Measurements from ENCODE around the gene MFGE8.

The MFGE8 gene

GRCh38 chr15:88865498-88866099 is 47.6 kb downstream of the MFGE8 start:
- TF ChIP-seq TAF1 (IDR thresholded peaks at IDR 0.05; ENCODE audit: borderline replicate concordance, insufficient read depth, low read length) = no peak

DNA sequence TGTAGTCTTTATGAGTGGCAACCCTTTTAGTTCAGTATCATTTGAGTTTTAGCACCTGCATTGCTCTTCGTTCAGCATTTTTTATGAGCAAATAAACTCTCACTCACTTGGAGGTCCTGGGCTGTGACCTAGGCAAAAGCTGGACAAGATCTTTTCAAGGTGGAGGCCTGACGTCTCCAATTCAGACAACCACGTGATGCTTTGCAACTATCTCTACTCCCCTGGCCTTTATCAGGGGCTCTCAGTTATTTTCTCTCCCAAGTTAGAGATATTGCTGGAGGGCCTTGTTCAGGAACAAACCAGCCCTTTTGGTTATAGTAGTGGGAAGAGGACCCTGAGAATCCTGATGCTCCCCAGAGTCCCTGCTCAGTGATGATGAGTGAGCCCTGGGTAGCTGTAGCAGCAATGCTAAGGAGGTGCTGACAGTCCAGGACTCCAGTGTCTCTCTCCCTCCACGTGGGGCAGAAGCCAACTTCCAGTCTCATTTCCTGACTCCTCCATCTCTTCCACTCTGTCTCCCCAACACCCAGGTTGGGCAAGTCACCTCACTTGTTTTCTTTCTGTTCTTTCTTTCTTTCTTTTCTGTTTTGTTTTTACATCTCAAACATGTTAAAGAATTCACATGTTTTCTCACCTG is 48.2 kb downstream of the MFGE8 start:
- TF ChIP-seq POLR2AphosphoS5 (IDR thresholded peaks at IDR 0.05; ENCODE audit: low read depth, low read length) (no peak), SIN3A (IDR thresholded peaks at IDR 0.05; ENCODE audit: borderline replicate concordance, insufficient read depth, low read length) (no peak), TAF1 (IDR thresholded peaks at IDR 0.05; ENCODE audit: borderline replicate concordance, insufficient read depth, low read length) (no peak), FOXP2 (optimal IDR thresholded peaks at IDR 0.05; ENCODE audit: borderline replicate concordance, extremely low read depth, extremely low read length, insufficient read depth) (no peak), REST (IDR thresholded peaks at IDR 0.05; ENCODE audit: insufficient read depth in 1 of 2, low read depth in 2 of 2, low read length in 2 of 2) (no peak)

DNA sequence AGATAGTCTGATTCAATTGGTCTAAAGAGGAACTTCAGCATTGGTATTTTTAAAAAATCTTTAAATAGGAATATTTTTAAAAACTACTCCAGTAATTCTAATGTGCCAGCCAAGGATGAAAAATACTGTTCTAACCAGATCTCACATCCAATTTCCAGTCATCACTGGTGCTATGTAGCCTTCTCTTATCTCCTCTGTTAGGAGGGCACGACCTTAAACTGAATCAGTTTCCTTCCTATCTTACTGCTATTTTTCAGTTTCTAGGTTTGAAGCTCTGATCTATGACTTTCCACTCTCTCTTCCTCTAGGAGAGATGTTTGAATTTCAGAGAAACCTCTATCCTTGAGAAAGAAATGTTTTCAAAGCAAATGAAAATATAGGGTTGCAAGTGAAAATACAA is 49.8 kb downstream of the MFGE8 start:
- TF ChIP-seq FOXP2 (optimal IDR thresholded peaks at IDR 0.05; ENCODE audit: borderline replicate concordance, extremely low read depth, extremely low read length, insufficient read depth) (no peak), POLR2AphosphoS5 (IDR thresholded peaks at IDR 0.05; ENCODE audit: low read depth, low read length) (no peak), SIN3A (IDR thresholded peaks at IDR 0.05; ENCODE audit: borderline replicate concordance, insufficient read depth, low read length) (no peak), TAF1 (IDR thresholded peaks at IDR 0.05; ENCODE audit: borderline replicate concordance, insufficient read depth, low read length) (no peak), REST (IDR thresholded peaks at IDR 0.05; ENCODE audit: insufficient read depth in 1 of 2, low read depth in 2 of 2, low read length in 2 of 2) (no peak)

DNA sequence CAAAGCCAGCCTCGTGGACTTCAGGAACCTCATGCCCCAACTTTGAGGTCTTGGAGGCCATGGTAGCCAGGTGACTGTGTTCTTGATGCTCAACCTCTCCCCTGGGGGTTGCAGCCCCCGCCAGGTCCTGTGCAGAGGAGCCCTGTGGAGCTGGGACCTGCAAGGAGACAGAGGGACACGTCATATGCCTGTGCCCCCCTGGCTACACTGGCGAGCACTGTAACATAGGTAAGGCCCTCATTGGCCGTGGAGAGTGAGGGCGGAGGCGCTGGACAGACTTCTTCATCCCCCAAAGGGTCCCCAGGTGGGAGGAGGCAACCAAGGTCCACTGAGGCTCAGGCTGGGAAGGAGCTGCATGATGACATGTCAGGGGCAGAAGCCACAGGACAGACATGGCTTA is 53.0 kb downstream of the MFGE8 start:
- TF ChIP-seq FOXP2 (optimal IDR thresholded peaks at IDR 0.05; ENCODE audit: borderline replicate concordance, extremely low read depth, extremely low read length, insufficient read depth) (no peak), POLR2AphosphoS5 (IDR thresholded peaks at IDR 0.05; ENCODE audit: low read depth, low read length) (no peak), SIN3A (IDR thresholded peaks at IDR 0.05; ENCODE audit: borderline replicate concordance, insufficient read depth, low read length) (no peak), TAF1 (IDR thresholded peaks at IDR 0.05; ENCODE audit: borderline replicate concordance, insufficient read depth, low read length) (no peak), REST (IDR thresholded peaks at IDR 0.05; ENCODE audit: insufficient read depth in 1 of 2, low read depth in 2 of 2, low read length in 2 of 2) (no peak)

GRCh38 chr15:88859550-88859949 is 53.6 kb downstream of the MFGE8 start:
- TF ChIP-seq TAF1 (IDR thresholded peaks at IDR 0.05; ENCODE audit: borderline replicate concordance, insufficient read depth, low read length) = no peak

GRCh38 chr15:88858934-88859333 is 54.2 kb downstream of the MFGE8 start:
- TF ChIP-seq POLR2AphosphoS5 (IDR thresholded peaks at IDR 0.05; ENCODE audit: low read depth, low read length) (no peak), FOXP2 (optimal IDR thresholded peaks at IDR 0.05; ENCODE audit: borderline replicate concordance, extremely low read depth, extremely low read length, insufficient read depth) (no peak), TAF1 (IDR thresholded peaks at IDR 0.05; ENCODE audit: borderline replicate concordance, insufficient read depth, low read length) (no peak), REST (IDR thresholded peaks at IDR 0.05; ENCODE audit: insufficient read depth in 1 of 2, low read depth in 2 of 2, low read length in 2 of 2) (no peak), SIN3A (IDR thresholded peaks at IDR 0.05; ENCODE audit: borderline replicate concordance, insufficient read depth, low read length) (no peak)

Data from PFSK-1 (cell line).